Hepatocyte (in vitro differentiated cells): ENCODE results near the gene CCDC63. TPM values are rescaled to one million over a fixed set of nuclear protein-coding genes. Genes with fewer than 3 reads are reported as not detected.

ENCODE experiments used
- DNase-seq: peaks from one replicate; pipeline ENCODE4 v3.0.0-alpha.2; 2016; ENCODE audit warnings: low spot score
- H2AFZ ChIP-seq: fragments of 200-600 bp; sonication (generic); 2 replicates; pipeline ENCODE4 v1.6.0; 2016; ENCODE audit warnings: antibody characterized with exemption, mild to moderate bottlenecking
- H3K27ac ChIP-seq: fragments of 200-600 bp; sonication (generic); 2 replicates; pipeline ENCODE4 v1.5.1; 2016; ENCODE audit warnings: mild to moderate bottlenecking
- H3K27me3 ChIP-seq: fragments of 200-600 bp; sonication (generic); 2 replicates; pipeline ENCODE4 v1.6.1; 2016
- H3K36me3 ChIP-seq: fragments of 200-600 bp; sonication (generic); replicated peaks from 2 replicates; pipeline ENCODE4 v1.5.1; 2016; ENCODE audit warnings: low read depth; ENCODE audit not compliant: insufficient read depth
- H3K4me1 ChIP-seq: fragments of 200-600 bp; sonication (generic); 2 replicates; pipeline ENCODE4 v1.5.1; 2016; ENCODE audit warnings: mild to moderate bottlenecking, moderate library complexity; ENCODE audit not compliant: insufficient read depth
- H3K4me2 ChIP-seq: fragments of 200-600 bp; sonication (generic); 2 replicates; pipeline ENCODE4 v1.6.0; 2016
- H3K4me3 ChIP-seq: fragments of 200-600 bp; sonication (generic); 2 replicates; pipeline ENCODE4 v1.5.1; 2016; ENCODE audit warnings: mild to moderate bottlenecking
- H3K79me2 ChIP-seq: fragments of 200-600 bp; sonication (generic); 2 replicates; pipeline ENCODE4 v1.6.0; 2017; ENCODE audit warnings: mild to moderate bottlenecking
- H3K9me2 ChIP-seq: fragments of 200-600 bp; sonication (generic); replicated peaks from 2 replicates; pipeline ENCODE4 v1.6.0; 2017; ENCODE audit warnings: mild to moderate bottlenecking; ENCODE audit not compliant: insufficient read depth
- H3K9me3 ChIP-seq: fragments of 200-600 bp; sonication (generic); 2 replicates; pipeline ENCODE4 v1.5.1; 2016; ENCODE audit warnings: low read depth, mild to moderate bottlenecking
- H4K20me1 ChIP-seq: fragments of 200-600 bp; sonication (generic); 2 replicates; pipeline ENCODE4 v1.6.0; 2016; ENCODE audit warnings: mild to moderate bottlenecking; ENCODE audit not compliant: insufficient read depth, poor library complexity, severe bottlenecking
- CTCF ChIP-seq: fragments of 200-600 bp; sonication (generic); IDR thresholded peaks from 2 replicates; pipeline ENCODE4 v1.5.1; 2016; ENCODE audit warnings: antibody characterized with exemption, mild to moderate bottlenecking; ENCODE audit not compliant: poor library complexity
- EZH2 ChIP-seq: fragments of 200-600 bp; sonication (generic); IDR thresholded peaks from 2 replicates; pipeline ENCODE4 v1.6.1; 2016; ENCODE audit warnings: antibody characterized with exemption, mild to moderate bottlenecking, borderline replicate concordance
- EZH2phosphoT487 ChIP-seq: fragments of 200-600 bp; sonication (generic); IDR thresholded peaks from one replicate; pipeline ENCODE4 v1.6.1; 2018; ENCODE audit warnings: antibody characterized with exemption, mild to moderate bottlenecking, low read depth, moderate library complexity; ENCODE audit not compliant: unreplicated experiment, severe bottlenecking
- WGBS: methylation state at CpG from one replicate; pipeline ENCODE4 v1.1.6; 2016; ENCODE audit warnings: low lambda C conversion rate; ENCODE audit errors: missing lambda C conversion rate; 5-methylcytosine and 5-hydroxymethylcytosine counted together
- polyA plus RNA-seq: library from polyadenylated mRNA; unstranded; fragments of >200 nt; fragmentation: Nextera tagmentation; extraction: Ambion mirVana; gene quantifications from 2 replicates; pipeline ENCODE4 v1.2.1, GENCODE V29; 2016
- total RNA-seq: library from RNA; depleted of rRNA; stranded (reverse); fragments of >200 nt; gene quantifications from 2 replicates; pipeline ENCODE4 v1.2.3, GENCODE V29; 2014

CCDC63 gene
- total and polyA plus RNA-seq, 2 experiments from 2014 or later: not detected

GRCh38 chr12:110923192-110923591, 76.4 kb downstream of the CCDC63 start:
- no peaks in the 10 kb centered on the region for H3K9me3 ChIP-seq
- H3K27ac ChIP-seq: no peak overlapping the region
- no peak for DNase-seq
- TF ChIP-seq CTCF: no peak
- no peak for TF ChIP-seq EZH2
- no peak for TF ChIP-seq EZH2phosphoT487
- no peaks in the 10 kb centered on the region for H3K36me3 ChIP-seq
- no peak overlapping the region for H2AFZ ChIP-seq
- H3K4me2 ChIP-seq: no peak overlapping the region
- H3K79me2 ChIP-seq: no peaks in the 10 kb centered on the region
- no peaks in the 10 kb centered on the region for H3K27me3 ChIP-seq
- 94% methylated on average over 4 of the region's 4 CpGs for WGBS
- H3K9me2 ChIP-seq: no peaks in the 10 kb centered on the region
- no peak overlapping the region for H3K4me3 ChIP-seq
- H4K20me1 ChIP-seq: no peaks in the 10 kb centered on the region
- H3K4me1 ChIP-seq: no peaks in the 10 kb centered on the region

GRCh38 chr12:110923692-110924334, 77.0 kb downstream of the CCDC63 start:
- Histone ChIP-seq H2AFZ (no peak overlapping the region), H4K20me1 (no peaks in the 10 kb centered on the region), H3K9me3 (no peaks in the 10 kb centered on the region), H3K9me2 (no peaks in the 10 kb centered on the region), H3K27ac (no peak overlapping the region), H3K4me2 (no peak overlapping the region), H3K27me3 (no peaks in the 10 kb centered on the region), H3K4me3 (no peak overlapping the region), H3K79me2 (no peaks in the 10 kb centered on the region), H3K36me3 (no peaks in the 10 kb centered on the region), H3K4me1 (no peaks in the 10 kb centered on the region)
- TF ChIP-seq EZH2phosphoT487 (no peak), EZH2 (no peak), CTCF (no peak)
- WGBS: 91% methylated on average over 9 of the region's 9 CpGs
- no peak for DNase-seq

- 80% methylated on average over 6 of the region's 6 CpGs for WGBS
- H3K9me2 ChIP-seq: no peaks in the 10 kb centered on the region
Observed at GRCh38 chr12:110927546-110927945, 80.8 kb downstream of the CCDC63 start.

More at GRCh38 chr12:110927546-110927945, 80.8 kb downstream of the CCDC63 start:
- Histone ChIP-seq H3K79me2 (no peaks in the 10 kb centered on the region), H3K36me3 (no peaks in the 10 kb centered on the region), H3K4me1 (no peaks in the 10 kb centered on the region), H3K9me3 (no peaks in the 10 kb centered on the region), H3K27me3 (no peaks in the 10 kb centered on the region), H3K4me3 (no peak overlapping the region), H2AFZ (no peak overlapping the region), H3K4me2 (no peak overlapping the region), H3K27ac (no peak overlapping the region), H4K20me1 (no peaks in the 10 kb centered on the region)
- DNase-seq: no peak
- TF ChIP-seq EZH2 (no peak), EZH2phosphoT487 (no peak), CTCF (no peak)
